IgD-negative memory B cell (primary cell): ENCODE measurements around the gene IHH. TPM values are rescaled to one million over a fixed set of nuclear protein-coding genes. Genes with fewer than 3 reads are reported as not detected.
A peak's percentile ranks its signal among the peaks of the same experiment; 100 is the strongest.

Experiments used
- H3K27ac Mint-ChIP-seq, 3 donors: one replicate each; pipeline ENCODE4 v1.8.0; 2020 to 2022; ENCODE audit warnings: mild to moderate bottlenecking in 3 of 3, mixed read lengths in 3 of 3, moderate library complexity in 1 of 3
- H3K27me3 Mint-ChIP-seq: one replicate; pipeline ENCODE4 v1.8.0; 2021; ENCODE audit warnings: mixed read lengths
- H3K36me3 Mint-ChIP-seq: one replicate; pipeline ENCODE4 v1.8.0; 2020; ENCODE audit warnings: mild to moderate bottlenecking, mixed read lengths
- H3K4me1 Mint-ChIP-seq, 3 donors: one replicate each; pipeline ENCODE4 v1.8.0; 2020 to 2022; ENCODE audit warnings: mixed read lengths in 3 of 3, mild to moderate bottlenecking in 1 of 3
- H3K4me3 Mint-ChIP-seq, 4 donors: one replicate each; pipeline ENCODE4 v1.8.0; 2020 to 2022; ENCODE audit warnings: mild to moderate bottlenecking in 4 of 4, mixed read lengths in 4 of 4, moderate library complexity in 3 of 4
- H3K9me3 Mint-ChIP-seq, 3 donors: one replicate each; pipeline ENCODE4 v1.8.0; 2020 to 2021; ENCODE audit warnings: mixed read lengths in 3 of 3, mild to moderate bottlenecking in 1 of 3
- polyA plus RNA-seq: library from polyadenylated mRNA; unstranded; fragments of 300-500 nt; fragmentation: Illumina TruSeq; gene quantifications from one replicate; pipeline ENCODE4 v1.2.3, GENCODE V29; 2021

IHH gene
- polyA plus RNA-seq, 1 donor from 2014 or later, result not detected

- no peak overlapping the region for H3K27ac Mint-ChIP-seq
- peaks cover 0 to 5% (median 0%) of the 10 kb centered on the region in 3 donors for H3K9me3 Mint-ChIP-seq
- H3K36me3 Mint-ChIP-seq, result peaks cover 2% of the 10 kb centered on the region
- no peaks in the 10 kb centered on the region for H3K4me1 Mint-ChIP-seq
- no peak overlapping the region for H3K4me3 Mint-ChIP-seq
- H3K27me3 Mint-ChIP-seq, result peaks cover 15% of the 10 kb centered on the region
These were observed 24.8 kb downstream of the IHH start for GRCh38 chr2:219035942-219036341.

- H3K4me3 Mint-ChIP-seq, result no peak overlapping the region
- peaks cover 2% of the 10 kb centered on the region for H3K36me3 Mint-ChIP-seq
- no peak overlapping the region for H3K27ac Mint-ChIP-seq
- H3K9me3 Mint-ChIP-seq, result peaks cover 0 to 5% (median 0%) of the 10 kb centered on the region in 3 donors
- H3K4me1 Mint-ChIP-seq, result no peaks in the 10 kb centered on the region
- peaks cover 10% of the 10 kb centered on the region for H3K27me3 Mint-ChIP-seq
These were observed 25.9 kb downstream of the IHH start for GRCh38 chr2:219034823-219035222.

- H3K27me3 Mint-ChIP-seq, result peaks cover 8% of the 10 kb centered on the region
- no peak overlapping the region for H3K4me3 Mint-ChIP-seq
These were observed 28.5 kb downstream of the IHH start for GRCh38 chr2:219032051-219032745.

DNA sequence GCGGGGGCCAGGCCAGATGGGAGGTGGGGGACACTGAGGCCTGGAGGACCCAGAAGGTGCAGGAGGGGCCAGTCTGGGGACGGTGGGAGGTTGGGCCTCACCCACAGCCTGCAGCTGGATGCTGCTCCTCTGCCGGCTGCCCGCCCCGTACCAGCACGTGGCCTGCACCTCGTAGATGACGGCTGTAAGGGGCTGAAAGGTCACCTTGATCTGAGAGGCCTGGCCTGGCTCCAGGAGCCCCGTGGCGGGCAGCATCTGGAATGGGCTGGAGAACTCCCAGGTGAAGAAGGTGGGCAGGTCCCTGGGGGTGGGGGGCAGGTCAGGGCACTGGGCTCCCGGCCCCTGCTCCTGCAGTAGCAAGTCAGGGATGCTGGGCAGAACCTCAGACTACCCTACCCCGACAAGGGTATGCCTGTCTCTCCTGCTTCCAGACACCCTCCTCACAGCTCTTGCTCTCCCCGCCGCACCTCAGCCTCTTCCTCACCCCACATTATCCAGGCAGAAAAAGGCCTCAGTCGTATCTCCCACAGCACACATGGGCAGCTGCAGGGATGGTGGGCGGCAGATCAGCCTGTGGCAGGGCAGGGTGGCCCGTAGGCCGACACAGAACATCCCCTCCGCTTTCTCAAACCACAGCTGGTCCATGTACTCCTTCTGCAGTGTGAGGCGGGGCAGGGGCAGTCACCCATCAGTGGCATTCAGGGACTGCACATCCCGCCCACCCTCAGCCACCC lies 29.5 kb downstream of the IHH start:
- H3K27me3 Mint-ChIP-seq, result peaks cover 8% of the 10 kb centered on the region
- no peaks in the 10 kb centered on the region for H3K36me3 Mint-ChIP-seq

More at GRCh38 chr2:219032051-219032745, 28.5 kb downstream of the IHH start:
- no peaks in the 10 kb centered on the region for H3K4me1 Mint-ChIP-seq
- H3K36me3 Mint-ChIP-seq, result no peaks in the 10 kb centered on the region
- H3K9me3 Mint-ChIP-seq, result peaks cover 0 to 2% (median 0%) of the 10 kb centered on the region in 3 donors
- H3K27ac Mint-ChIP-seq, result no peak overlapping the region

GRCh38 chr2:219030177-219030940 lies 30.4 kb downstream of the IHH start:
- Mint-ChIP-seq H3K9me3 (no peaks in the 10 kb centered on the region), H3K27me3 (peaks cover 8% of the 10 kb centered on the region), H3K4me1 (no peaks in the 10 kb centered on the region), H3K36me3 (no peaks in the 10 kb centered on the region), H3K27ac (no peak overlapping the region), H3K4me3 (no peak overlapping the region)

More for the DNA sequence above, 29.5 kb downstream of the IHH start:
- Mint-ChIP-seq H3K9me3 (peaks cover 0 to 2% (median 0%) of the 10 kb centered on the region in 3 donors), H3K4me3 (no peak overlapping the region), H3K27ac (no peak overlapping the region), H3K4me1 (no peaks in the 10 kb centered on the region)

DNA sequence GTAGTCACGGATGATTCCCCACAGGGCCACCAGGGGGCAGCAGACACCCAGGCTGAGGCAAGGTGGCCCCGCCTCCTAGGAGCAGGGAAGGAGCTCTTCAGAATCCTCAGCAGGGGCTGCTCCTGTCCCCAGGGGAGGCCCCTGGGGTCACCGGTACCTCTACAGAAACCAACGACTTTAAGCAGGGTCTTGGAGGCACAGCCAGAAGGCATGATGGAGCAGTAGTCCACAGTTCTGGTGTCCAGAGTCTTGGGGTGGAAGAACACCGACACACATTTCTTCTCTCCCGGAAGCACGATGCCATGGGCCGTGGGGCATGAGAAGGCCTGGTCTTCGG lies 30.9 kb downstream of the IHH start:
- no peak overlapping the region for H3K4me3 Mint-ChIP-seq
- H3K27ac Mint-ChIP-seq, result no peak overlapping the region
- H3K27me3 Mint-ChIP-seq, result peaks cover 8% of the 10 kb centered on the region
- H3K9me3 Mint-ChIP-seq, result no peaks in the 10 kb centered on the region
- no peaks in the 10 kb centered on the region for H3K4me1 Mint-ChIP-seq
- H3K36me3 Mint-ChIP-seq, result no peaks in the 10 kb centered on the region

GRCh38 chr2:219028996-219029828 lies 31.5 kb downstream of the IHH start:
- no peaks in the 10 kb centered on the region for H3K36me3 Mint-ChIP-seq

DNA sequence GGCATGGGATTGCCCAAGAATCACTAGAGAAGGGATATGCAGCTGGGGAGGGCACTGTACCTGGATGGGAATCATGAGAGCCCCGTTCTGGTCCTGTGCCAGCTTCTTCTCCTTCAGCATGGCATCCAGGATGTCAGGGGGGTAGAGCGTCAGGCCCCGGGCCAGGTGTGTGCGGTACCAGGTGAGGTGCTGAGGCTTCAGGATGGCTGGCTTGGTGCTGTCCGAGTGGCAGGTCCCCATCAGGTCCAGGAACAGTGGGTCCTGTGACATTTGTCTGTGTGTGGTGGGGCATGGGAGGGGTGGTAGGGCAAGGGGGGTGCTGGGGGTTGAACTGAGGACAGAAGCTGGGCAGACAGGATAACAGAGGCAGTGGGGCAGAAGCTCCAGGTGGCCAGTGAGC lies 32.6 kb downstream of the IHH start:
- Mint-ChIP-seq H3K36me3 (no peaks in the 10 kb centered on the region), H3K9me3 (no peaks in the 10 kb centered on the region), H3K4me1 (no peaks in the 10 kb centered on the region)

More at GRCh38 chr2:219028996-219029828, 31.5 kb downstream of the IHH start:
- Mint-ChIP-seq H3K4me3 (no peak overlapping the region), H3K9me3 (no peaks in the 10 kb centered on the region), H3K27ac (no peak overlapping the region), H3K4me1 (no peaks in the 10 kb centered on the region), H3K27me3 (peaks cover 5% of the 10 kb centered on the region)

DNA sequence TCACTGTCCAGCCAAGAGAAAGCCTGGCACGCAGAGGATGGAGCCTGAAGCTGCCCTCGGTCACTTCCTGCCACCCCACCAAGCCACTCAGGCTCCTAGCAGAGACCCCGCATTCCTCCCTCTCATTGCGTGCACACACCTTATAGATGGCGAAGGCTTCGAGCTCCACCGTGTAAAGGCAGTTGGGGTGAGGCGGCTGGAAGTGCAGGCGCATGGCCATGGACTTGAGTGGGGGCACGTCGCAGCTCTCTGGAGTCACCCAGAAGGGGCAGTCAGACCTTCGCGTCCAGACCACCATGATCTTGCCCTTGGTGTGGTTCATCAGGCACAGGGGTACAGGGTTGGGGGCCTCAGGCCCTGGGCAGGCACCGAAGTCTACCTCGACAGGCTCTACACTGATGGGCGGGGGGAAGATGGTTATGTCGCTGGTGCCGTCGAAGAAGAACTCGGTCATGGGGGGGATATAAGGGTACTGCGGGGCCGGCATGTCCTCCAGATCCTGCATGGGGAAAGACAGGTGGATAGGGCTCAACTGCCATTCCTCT lies 33.1 kb downstream of the IHH start:
- H3K27ac Mint-ChIP-seq, result no peak overlapping the region
- H3K4me3 Mint-ChIP-seq, result no peak overlapping the region
- H3K27me3 Mint-ChIP-seq, result peaks cover 14% of the 10 kb centered on the region
- no peaks in the 10 kb centered on the region for H3K36me3 Mint-ChIP-seq
- H3K4me1 Mint-ChIP-seq, result no peaks in the 10 kb centered on the region
- no peaks in the 10 kb centered on the region for H3K9me3 Mint-ChIP-seq

More for the DNA sequence above, 32.6 kb downstream of the IHH start:
- H3K27ac Mint-ChIP-seq, result no peak overlapping the region
- H3K27me3 Mint-ChIP-seq, result peaks cover 9% of the 10 kb centered on the region
- no peak overlapping the region for H3K4me3 Mint-ChIP-seq

GRCh38 chr2:219026946-219027345 lies 33.8 kb downstream of the IHH start:
- Mint-ChIP-seq H3K27me3 (peaks cover 14% of the 10 kb centered on the region), H3K36me3 (no peaks in the 10 kb centered on the region), H3K27ac (no peak overlapping the region), H3K4me1 (no peaks in the 10 kb centered on the region), H3K4me3 (no peak overlapping the region), H3K9me3 (no peaks in the 10 kb centered on the region)

GRCh38 chr2:219025637-219026585 lies 34.8 kb downstream of the IHH start:
- Mint-ChIP-seq H3K4me3 (no peak overlapping the region), H3K4me1 (no peaks in the 10 kb centered on the region), H3K9me3 (no peaks in the 10 kb centered on the region), H3K27me3 (peaks cover 14% of the 10 kb centered on the region), H3K36me3 (no peaks in the 10 kb centered on the region), H3K27ac (no peak overlapping the region)

DNA sequence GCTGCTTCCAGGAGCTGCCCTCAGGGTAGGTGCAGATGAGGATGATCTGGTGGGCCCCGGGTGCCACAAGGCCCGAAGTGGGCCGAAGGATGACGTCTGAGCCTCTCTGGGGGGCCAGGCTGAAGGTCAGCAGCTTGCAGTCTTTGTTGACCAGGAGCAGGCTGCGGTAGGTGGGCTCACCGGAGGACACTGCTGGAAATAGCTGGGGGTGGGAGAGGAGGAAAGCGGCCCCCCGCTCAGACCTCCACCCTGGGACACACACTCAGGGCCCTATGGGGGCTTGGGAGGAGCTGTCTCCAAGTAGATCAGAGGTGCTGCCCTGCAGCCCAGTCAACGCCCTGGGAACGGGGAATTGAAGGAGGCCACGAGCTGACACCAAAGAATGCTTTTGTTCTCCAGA lies 36.7 kb downstream of the IHH start:
- Mint-ChIP-seq H3K27me3 (peaks cover 11% of the 10 kb centered on the region), H3K4me1 (no peaks in the 10 kb centered on the region), H3K9me3 (no peaks in the 10 kb centered on the region), H3K27ac (no peak overlapping the region), H3K36me3 (no peaks in the 10 kb centered on the region), H3K4me3 (peak overlapping the region in 1 of 4 donors; percentile 3)

- Mint-ChIP-seq H3K4me1 (no peaks in the 10 kb centered on the region), H3K4me3 (no peak overlapping the region), H3K27ac (no peak overlapping the region), H3K9me3 (no peaks in the 10 kb centered on the region), H3K36me3 (no peaks in the 10 kb centered on the region), H3K27me3 (peaks cover 17% of the 10 kb centered on the region)
These were observed 37.6 kb downstream of the IHH start for GRCh38 chr2:219023045-219023605.
